Measurements from ENCODE around the gene HSD17B1. TPM values are rescaled to one million over a fixed set of nuclear protein-coding genes. Genes with fewer than 3 reads are reported as not detected.

HSD17B1 gene
- total RNA-seq, 2 donors from 2014 or later: 0.88 to 1.7 TPM

GRCh38 chr17:42568341-42569111 is 15.8 kb downstream of the HSD17B1 start:
- H3K9me3 ChIP-seq: no peaks in the 10 kb centered on the region
- peaks cover 16% of the 10 kb centered on the region for H3K4me1 ChIP-seq
- no peak for DNase-seq
- peak overlapping the region; percentile 87 for H3K27ac ChIP-seq
- H3K36me3 ChIP-seq: peaks cover 33% of the 10 kb centered on the region
- no peaks in the 10 kb centered on the region for H3K27me3 ChIP-seq
- peak overlapping the region in 1 of 2 donors; percentile 30 for H3K9ac ChIP-seq (ENCODE audit: low read depth in 2 of 2, low read length in 2 of 2)
- TF ChIP-seq CTCF (IDR thresholded peaks at IDR 0.05): no peak
- no peak overlapping the region for H3K4me3 ChIP-seq
- intact Hi-C loops (cut with DNase I): no loop called here

- no peak overlapping the region for H3K27ac ChIP-seq
- no peak overlapping the region for H3K4me3 ChIP-seq
- intact Hi-C loops (cut with DNase I): no loop called here
- H3K4me1 ChIP-seq: peaks cover 5% of the 10 kb centered on the region
- H3K9ac ChIP-seq (ENCODE audit: low read depth in 2 of 2, low read length in 2 of 2): no peak overlapping the region
- no peaks in the 10 kb centered on the region for H3K9me3 ChIP-seq
- no peak for TF ChIP-seq CTCF (IDR thresholded peaks at IDR 0.05)
- no peaks in the 10 kb centered on the region for H3K27me3 ChIP-seq
- no peak for DNase-seq
- peaks cover 29% of the 10 kb centered on the region for H3K36me3 ChIP-seq
Measured at GRCh38 chr17:42571435-42572225, 18.9 kb downstream of the HSD17B1 start.

GRCh38 chr17:42573095-42573494 is 20.4 kb downstream of the HSD17B1 start:
- no peak overlapping the region for H3K9ac ChIP-seq (ENCODE audit: low read depth in 2 of 2, low read length in 2 of 2)
- DNase-seq: no peak
- H3K36me3 ChIP-seq: peaks cover 29% of the 10 kb centered on the region
- no peak overlapping the region for H3K4me3 ChIP-seq
- intact Hi-C loops (cut with DNase I): no loop called here
- no peak overlapping the region for H3K27ac ChIP-seq
- no peaks in the 10 kb centered on the region for H3K9me3 ChIP-seq
- H3K27me3 ChIP-seq: no peaks in the 10 kb centered on the region
- no peaks in the 10 kb centered on the region for H3K4me1 ChIP-seq
- TF ChIP-seq CTCF (IDR thresholded peaks at IDR 0.05): no peak

GRCh38 chr17:42574463-42574862 is 21.7 kb downstream of the HSD17B1 start:
- no peak for TF ChIP-seq CTCF (IDR thresholded peaks at IDR 0.05)
- H3K36me3 ChIP-seq: peaks cover 29% of the 10 kb centered on the region
- intact Hi-C loops (cut with DNase I): no loop called here

GRCh38 chr17:42577140-42577531 is 24.4 kb downstream of the HSD17B1 start:
- peaks cover 21% of the 10 kb centered on the region for H3K36me3 ChIP-seq
- H3K27me3 ChIP-seq: no peaks in the 10 kb centered on the region
- H3K9me3 ChIP-seq: no peaks in the 10 kb centered on the region
- peak overlapping the region; percentile 61 for H3K4me3 ChIP-seq
- H3K27ac ChIP-seq: peak overlapping the region; percentile 90
- no peak for TF ChIP-seq CTCF (IDR thresholded peaks at IDR 0.05)
- DNase-seq: no peak
- H3K9ac ChIP-seq (ENCODE audit: low read depth in 2 of 2, low read length in 2 of 2): peak overlapping the region in 1 of 2 donors; percentile 98
- peaks cover 4% of the 10 kb centered on the region for H3K4me1 ChIP-seq
- intact Hi-C loops (cut with DNase I): no loop called here

More at GRCh38 chr17:42574463-42574862, 21.7 kb downstream of the HSD17B1 start:
- Histone ChIP-seq H3K9me3 (no peaks in the 10 kb centered on the region), H3K9ac (ENCODE audit: low read depth in 2 of 2, low read length in 2 of 2) (no peak overlapping the region), H3K4me1 (peaks cover 4% of the 10 kb centered on the region), H3K4me3 (no peak overlapping the region), H3K27me3 (no peaks in the 10 kb centered on the region), H3K27ac (no peak overlapping the region)
- no peak for DNase-seq

Data from colonic mucosa (tissue), 4 donors.